ENCODE measurements around the gene SYNM. TPM values are rescaled to one million over a fixed set of nuclear protein-coding genes. Genes with fewer than 3 reads are reported as not detected.

Gene SYNM
- total RNA-seq, 2 donors from 2014 or later, result 2.8 to 3.3 TPM

- ATAC-seq (replicated peaks in 1 of 2), result no peak
- H3K27me3 Mint-ChIP-seq (ENCODE audit: low read depth), result no peaks in the 10 kb centered on the region
- no peak overlapping the region for H3K27ac Mint-ChIP-seq
- no peaks in the 10 kb centered on the region for H3K9me3 Mint-ChIP-seq
- DNase-seq, result no peak
- no peaks in the 10 kb centered on the region for H3K4me1 Mint-ChIP-seq (ENCODE audit: low read depth)
- no peaks in the 10 kb centered on the region for H3K36me3 Mint-ChIP-seq (ENCODE audit: insufficient read depth in 2 of 2)
- H3K4me3 Mint-ChIP-seq, result no peak overlapping the region
These were observed 22.1 kb downstream of the SYNM start for GRCh38 chr15:99126930-99127329.

DNA sequence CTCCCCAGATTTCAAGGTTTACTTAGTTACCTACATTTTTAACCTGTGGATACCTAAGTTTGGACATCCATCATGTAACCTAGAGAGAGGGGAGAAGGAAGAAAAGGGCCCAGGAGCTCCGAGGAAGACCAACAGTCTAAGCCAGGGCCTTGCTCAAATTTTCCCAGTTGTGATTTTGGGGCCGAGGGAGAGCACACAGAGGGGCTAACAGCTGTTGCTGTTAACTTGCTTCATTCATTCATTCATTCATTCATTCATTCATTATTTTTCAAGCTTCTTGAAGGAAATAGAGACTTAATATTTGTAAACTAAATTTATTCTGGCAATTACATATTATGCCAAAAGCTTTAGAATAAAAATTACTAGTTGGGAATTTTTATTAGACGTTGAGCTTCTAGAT, 22.9 kb downstream of the SYNM start:
- no peaks in the 10 kb centered on the region for H3K4me1 Mint-ChIP-seq (ENCODE audit: low read depth)
- H3K4me3 Mint-ChIP-seq, result no peak overlapping the region
- H3K27me3 Mint-ChIP-seq (ENCODE audit: low read depth), result no peaks in the 10 kb centered on the region
- ATAC-seq (replicated peaks in 1 of 2), result no peak
- DNase-seq, result no peak
- H3K27ac Mint-ChIP-seq, result no peak overlapping the region
- no peaks in the 10 kb centered on the region for H3K9me3 Mint-ChIP-seq
- no peaks in the 10 kb centered on the region for H3K36me3 Mint-ChIP-seq (ENCODE audit: insufficient read depth in 2 of 2)

GRCh38 chr15:99128411-99128810, 23.5 kb downstream of the SYNM start:
- Mint-ChIP-seq H3K36me3 (ENCODE audit: insufficient read depth in 2 of 2) (no peaks in the 10 kb centered on the region), H3K9me3 (no peaks in the 10 kb centered on the region), H3K4me1 (ENCODE audit: low read depth) (no peaks in the 10 kb centered on the region), H3K4me3 (no peak overlapping the region), H3K27me3 (ENCODE audit: low read depth) (no peaks in the 10 kb centered on the region), H3K27ac (no peak overlapping the region)
- no peak for ATAC-seq (replicated peaks in 1 of 2)
- DNase-seq, result no peak

DNA sequence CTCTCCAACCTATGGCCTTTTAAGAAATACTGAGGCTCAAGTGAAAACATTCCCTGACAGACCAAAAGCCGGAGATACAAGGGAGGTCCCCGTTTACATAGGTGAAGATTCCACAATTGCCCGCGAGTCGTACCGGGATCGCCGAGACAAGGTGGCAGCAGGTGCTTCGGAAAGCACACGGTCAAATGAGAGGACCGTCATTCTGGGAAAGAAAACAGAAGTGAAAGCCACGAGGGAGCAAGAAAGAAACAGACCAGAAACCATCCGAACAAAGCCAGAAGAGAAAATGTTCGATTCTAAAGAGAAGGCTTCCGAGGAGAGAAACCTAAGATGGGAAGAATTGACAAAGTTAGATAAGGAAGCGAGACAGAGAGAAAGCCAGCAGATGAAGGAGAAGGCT, 24.8 kb downstream of the SYNM start:
- ATAC-seq (replicated peaks in 1 of 2), result no peak
- Mint-ChIP-seq H3K9me3 (no peaks in the 10 kb centered on the region), H3K36me3 (ENCODE audit: insufficient read depth in 2 of 2) (no peaks in the 10 kb centered on the region), H3K27me3 (ENCODE audit: low read depth) (no peaks in the 10 kb centered on the region), H3K4me3 (no peak overlapping the region), H3K27ac (no peak overlapping the region), H3K4me1 (ENCODE audit: low read depth) (no peaks in the 10 kb centered on the region)
- DNase-seq, result no peak

- H3K9me3 Mint-ChIP-seq, result no peaks in the 10 kb centered on the region
- no peak overlapping the region for H3K27ac Mint-ChIP-seq
- H3K27me3 Mint-ChIP-seq (ENCODE audit: low read depth), result no peaks in the 10 kb centered on the region
These were observed 25.4 kb downstream of the SYNM start for GRCh38 chr15:99130314-99130713.

GRCh38 chr15:99130765-99131440, 26.0 kb downstream of the SYNM start:
- H3K4me1 Mint-ChIP-seq (ENCODE audit: low read depth), result peaks cover 10% of the 10 kb centered on the region
- no peaks in the 10 kb centered on the region for H3K36me3 Mint-ChIP-seq (ENCODE audit: insufficient read depth in 2 of 2)
- H3K27me3 Mint-ChIP-seq (ENCODE audit: low read depth), result no peaks in the 10 kb centered on the region
- DNase-seq, result no peak
- H3K4me3 Mint-ChIP-seq, result no peak overlapping the region
- no peaks in the 10 kb centered on the region for H3K9me3 Mint-ChIP-seq
- no peak overlapping the region for H3K27ac Mint-ChIP-seq
- no peak for ATAC-seq (replicated peaks in 1 of 2)

More at GRCh38 chr15:99130314-99130713, 25.4 kb downstream of the SYNM start:
- Mint-ChIP-seq H3K4me1 (ENCODE audit: low read depth) (peaks cover 6% of the 10 kb centered on the region), H3K36me3 (ENCODE audit: insufficient read depth in 2 of 2) (no peaks in the 10 kb centered on the region), H3K4me3 (no peak overlapping the region)
- no peak for DNase-seq
- no peak for ATAC-seq (replicated peaks in 1 of 2)

- H3K9me3 Mint-ChIP-seq, result no peaks in the 10 kb centered on the region
- no peaks in the 10 kb centered on the region for H3K27me3 Mint-ChIP-seq (ENCODE audit: low read depth)
- ATAC-seq (replicated peaks in 1 of 2) (no peak), DNase-seq (no peak)
- no peaks in the 10 kb centered on the region for H3K36me3 Mint-ChIP-seq (ENCODE audit: insufficient read depth in 2 of 2)
- no peak overlapping the region for H3K27ac Mint-ChIP-seq
- no peak overlapping the region for H3K4me3 Mint-ChIP-seq
- H3K4me1 Mint-ChIP-seq (ENCODE audit: low read depth), result peaks cover 10% of the 10 kb centered on the region
These were observed 26.7 kb downstream of the SYNM start for GRCh38 chr15:99131441-99132023.

GRCh38 chr15:99132122-99132521, 27.2 kb downstream of the SYNM start:
- no peaks in the 10 kb centered on the region for H3K9me3 Mint-ChIP-seq
- no peak overlapping the region for H3K27ac Mint-ChIP-seq
- DNase-seq (no peak), ATAC-seq (replicated peaks in 1 of 2) (no peak)
- H3K4me1 Mint-ChIP-seq (ENCODE audit: low read depth), result peaks cover 10% of the 10 kb centered on the region
- H3K4me3 Mint-ChIP-seq, result no peak overlapping the region
- H3K27me3 Mint-ChIP-seq (ENCODE audit: low read depth), result no peaks in the 10 kb centered on the region
- no peaks in the 10 kb centered on the region for H3K36me3 Mint-ChIP-seq (ENCODE audit: insufficient read depth in 2 of 2)

DNA sequence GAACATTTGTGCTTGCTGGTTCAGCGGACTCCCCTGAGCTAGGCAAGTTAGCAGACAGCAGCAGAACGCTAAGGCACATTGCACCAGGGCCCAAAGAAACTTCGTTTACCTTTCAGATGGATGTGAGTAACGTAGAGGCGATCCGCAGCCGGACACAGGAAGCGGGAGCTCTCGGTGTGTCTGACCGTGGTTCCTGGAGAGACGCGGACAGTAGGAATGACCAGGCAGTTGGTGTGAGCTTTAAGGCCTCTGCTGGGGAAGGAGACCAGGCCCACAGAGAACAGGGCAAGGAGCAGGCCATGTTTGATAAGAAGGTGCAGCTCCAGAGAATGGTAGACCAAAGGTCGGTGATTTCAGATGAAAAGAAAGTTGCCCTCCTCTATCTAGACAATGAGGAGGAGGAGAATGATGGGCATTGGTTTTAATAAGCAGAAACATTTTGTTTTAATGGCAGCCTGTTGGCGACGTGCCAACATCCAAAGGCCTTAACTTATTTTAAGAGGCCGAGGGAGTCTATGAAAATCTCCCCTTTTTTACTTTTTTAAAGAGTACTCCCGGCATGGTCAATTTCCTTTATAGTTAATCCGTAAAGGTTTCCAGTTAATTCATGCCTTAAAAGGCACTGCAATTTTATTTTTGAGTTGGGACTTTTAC, 27.9 kb downstream of the SYNM start:
- no peaks in the 10 kb centered on the region for H3K27me3 Mint-ChIP-seq (ENCODE audit: low read depth)

DNA sequence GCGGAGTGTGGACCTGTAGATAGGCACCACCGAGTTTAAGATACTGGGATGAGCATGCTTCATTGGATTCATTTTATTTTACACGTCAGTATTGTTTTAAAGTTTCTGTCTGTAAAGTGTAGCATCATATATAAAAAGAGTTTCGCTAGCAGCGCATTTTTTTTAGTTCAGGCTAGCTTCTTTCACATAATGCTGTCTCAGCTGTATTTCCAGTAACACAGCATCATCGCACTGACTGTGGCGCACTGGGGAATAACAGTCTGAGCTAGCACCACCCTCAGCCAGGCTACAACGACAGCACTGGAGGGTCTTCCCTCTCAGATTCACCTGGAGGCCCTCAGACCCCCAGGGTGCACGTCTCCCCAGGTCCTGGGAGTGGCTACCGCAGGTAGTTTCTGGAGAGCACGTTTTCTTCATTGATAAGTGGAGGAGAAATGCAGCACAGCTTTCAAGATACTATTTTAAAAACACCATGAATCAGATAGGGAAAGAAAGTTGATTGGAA, 29.5 kb downstream of the SYNM start:
- Mint-ChIP-seq H3K4me3 (no peak overlapping the region), H3K4me1 (ENCODE audit: low read depth) (peaks cover 10% of the 10 kb centered on the region), H3K27me3 (ENCODE audit: low read depth) (no peaks in the 10 kb centered on the region), H3K27ac (no peak overlapping the region), H3K9me3 (no peaks in the 10 kb centered on the region), H3K36me3 (ENCODE audit: insufficient read depth in 2 of 2) (no peaks in the 10 kb centered on the region)
- DNase-seq (no peak), ATAC-seq (replicated peaks in 1 of 2) (no peak)

More for the DNA sequence above, 27.9 kb downstream of the SYNM start:
- Mint-ChIP-seq H3K4me3 (no peak overlapping the region), H3K36me3 (ENCODE audit: insufficient read depth in 2 of 2) (no peaks in the 10 kb centered on the region), H3K4me1 (ENCODE audit: low read depth) (peaks cover 10% of the 10 kb centered on the region), H3K9me3 (no peaks in the 10 kb centered on the region), H3K27ac (no peak overlapping the region)
- no peak for DNase-seq
- ATAC-seq (replicated peaks in 1 of 2), result no peak

- no peaks in the 10 kb centered on the region for H3K9me3 Mint-ChIP-seq
These were observed 30.3 kb downstream of the SYNM start for GRCh38 chr15:99135194-99135593.

DNA sequence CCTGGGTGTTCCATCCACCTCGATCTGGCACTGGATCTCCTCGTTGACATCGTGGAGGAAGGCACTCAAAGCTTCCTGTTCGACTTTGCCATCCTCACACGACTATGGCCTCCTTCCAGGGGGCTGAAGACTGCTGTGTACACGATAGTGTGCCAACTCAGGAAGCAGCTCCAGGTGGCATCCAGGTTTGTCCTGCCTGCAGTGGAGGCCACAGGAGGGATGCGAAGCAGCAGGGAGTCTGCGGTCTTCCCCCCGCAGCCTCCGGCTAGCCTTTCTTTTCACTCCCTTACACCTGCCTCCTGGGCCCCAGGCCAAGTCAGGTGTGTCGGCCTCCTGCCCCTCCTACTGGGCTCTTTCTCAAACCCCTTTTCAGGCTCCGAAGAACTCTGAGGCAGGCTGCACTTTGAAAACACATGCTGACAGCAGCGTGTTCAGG, 32.2 kb downstream of the SYNM start:
- Mint-ChIP-seq H3K4me3 (no peak overlapping the region), H3K27ac (no peak overlapping the region), H3K36me3 (ENCODE audit: insufficient read depth in 2 of 2) (no peaks in the 10 kb centered on the region), H3K4me1 (ENCODE audit: low read depth) (peaks cover 10% of the 10 kb centered on the region), H3K9me3 (no peaks in the 10 kb centered on the region), H3K27me3 (ENCODE audit: low read depth) (no peaks in the 10 kb centered on the region)
- no peak for ATAC-seq (replicated peaks in 1 of 2)
- no peak for DNase-seq

More at GRCh38 chr15:99135194-99135593, 30.3 kb downstream of the SYNM start:
- Mint-ChIP-seq H3K4me1 (ENCODE audit: low read depth) (peaks cover 10% of the 10 kb centered on the region), H3K27ac (no peak overlapping the region), H3K36me3 (ENCODE audit: insufficient read depth in 2 of 2) (no peaks in the 10 kb centered on the region), H3K4me3 (no peak overlapping the region), H3K27me3 (ENCODE audit: low read depth) (no peaks in the 10 kb centered on the region)
- ATAC-seq (replicated peaks in 1 of 2), result peak; percentile 53 to 83
- no peak for DNase-seq

DNA sequence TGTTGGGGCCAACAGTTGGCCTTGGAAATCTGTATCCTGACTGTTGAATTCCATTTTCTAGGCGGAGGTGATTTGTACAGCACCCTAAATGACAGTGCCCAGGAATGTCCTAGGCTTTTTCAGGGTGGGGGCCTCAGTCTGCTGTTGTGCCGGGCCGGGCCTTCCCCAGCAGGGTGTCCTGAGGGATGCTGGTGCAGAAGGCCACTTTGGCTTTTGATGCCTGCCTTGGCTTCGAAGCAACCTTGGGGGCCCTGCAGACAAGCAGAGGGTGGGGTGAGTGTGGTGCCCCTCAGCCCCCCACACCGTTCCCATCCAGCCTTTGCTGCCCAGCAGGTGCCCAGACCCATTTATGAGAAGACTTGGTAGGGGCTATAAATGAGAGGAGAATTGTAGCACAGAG, 33.0 kb downstream of the SYNM start:
- H3K4me3 Mint-ChIP-seq, result no peak overlapping the region
- H3K27ac Mint-ChIP-seq, result no peak overlapping the region
- no peaks in the 10 kb centered on the region for H3K36me3 Mint-ChIP-seq (ENCODE audit: insufficient read depth in 2 of 2)
- no peaks in the 10 kb centered on the region for H3K9me3 Mint-ChIP-seq
- DNase-seq, result no peak
- no peak for ATAC-seq (replicated peaks in 1 of 2)
- H3K27me3 Mint-ChIP-seq (ENCODE audit: low read depth), result no peaks in the 10 kb centered on the region
- H3K4me1 Mint-ChIP-seq (ENCODE audit: low read depth), result peaks cover 10% of the 10 kb centered on the region
